Measurements from ENCODE around the gene IRF2BP1.

The IRF2BP1 gene

GRCh38 chr19:45884682-45885555 lies 1.0 kb downstream of the IRF2BP1 start:
- Histone ChIP-seq H3K36me3 (ENCODE audit: control insufficient read depth, insufficient read depth, low read length, severe bottlenecking) (peaks cover under 1% of the 10 kb centered on the region), H3K4me1 (ENCODE audit: control insufficient read depth, insufficient read depth, low read length) (peaks cover 29% of the 10 kb centered on the region), H3K9ac (ENCODE audit: low read length) (peak overlapping the region; percentile 91), H3K9me3 (ENCODE audit: control insufficient read depth, low read length) (no peaks in the 10 kb centered on the region), H3K27me3 (replicated peaks; ENCODE audit: control insufficient read depth, insufficient read depth, low read length) (peaks cover 2% of the 10 kb centered on the region), H3K4me3 (ENCODE audit: low read length) (peak overlapping the region; percentile 82)
- no peak for DNase-seq (ENCODE audit: low read depth)

DNA sequence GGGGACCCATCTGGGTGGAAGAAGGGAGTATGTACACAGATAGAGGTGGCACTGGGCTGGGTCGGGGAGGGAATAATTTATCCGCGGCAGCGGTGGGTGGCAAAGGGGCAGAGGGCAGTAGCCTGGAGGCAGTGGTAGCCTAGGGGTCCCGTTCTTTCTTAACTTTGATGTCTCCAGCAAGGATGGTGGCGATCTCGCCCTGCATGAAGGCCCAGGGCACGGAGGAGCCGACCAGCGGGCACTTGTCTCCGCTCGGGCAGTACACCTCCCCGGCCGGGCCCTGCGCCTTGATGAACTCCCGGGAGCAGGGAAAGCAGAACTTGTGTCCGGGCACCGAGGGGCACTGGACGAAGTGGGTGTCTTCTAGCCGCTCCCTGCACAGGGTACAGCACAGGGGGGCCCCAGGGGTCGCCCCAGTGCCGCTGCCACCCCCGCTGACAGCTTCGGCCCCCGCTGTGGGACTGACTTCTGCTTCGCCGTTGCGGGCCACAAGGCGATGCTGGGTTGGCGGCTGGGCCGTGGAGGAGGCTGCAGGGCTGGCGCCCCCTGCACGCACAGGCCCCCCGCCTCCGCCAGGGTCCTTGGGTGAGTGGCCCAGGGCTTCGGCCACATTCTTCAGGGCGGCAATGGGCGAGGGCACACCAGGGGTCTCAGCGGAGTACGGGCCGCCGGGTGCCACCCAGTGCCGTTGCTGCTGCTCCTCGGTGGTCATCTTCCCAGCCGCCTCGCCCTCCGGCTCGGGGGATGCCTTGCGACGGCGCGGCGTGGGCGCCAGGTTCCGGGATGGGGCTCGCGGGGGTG lies 1.9 kb downstream of the IRF2BP1 start:
- no peak for DNase-seq (ENCODE audit: low read depth)
- no peaks in the 10 kb centered on the region for H3K36me3 ChIP-seq (ENCODE audit: control insufficient read depth, insufficient read depth, low read length, severe bottlenecking)
- peaks cover 4% of the 10 kb centered on the region for H3K27me3 ChIP-seq (replicated peaks; ENCODE audit: control insufficient read depth, insufficient read depth, low read length)
- peaks cover 29% of the 10 kb centered on the region for H3K4me1 ChIP-seq (ENCODE audit: control insufficient read depth, insufficient read depth, low read length)
- H3K9me3 ChIP-seq (ENCODE audit: control insufficient read depth, low read length): no peaks in the 10 kb centered on the region
- peak overlapping the region; percentile 67 for H3K9ac ChIP-seq (ENCODE audit: low read length)
- no peak overlapping the region for H3K4me3 ChIP-seq (ENCODE audit: low read length)

GRCh38 chr19:45883586-45883880 lies 2.4 kb downstream of the IRF2BP1 start:
- Histone ChIP-seq H3K9ac (ENCODE audit: low read length) (peak overlapping the region; percentile 67), H3K9me3 (ENCODE audit: control insufficient read depth, low read length) (no peaks in the 10 kb centered on the region), H3K36me3 (ENCODE audit: control insufficient read depth, insufficient read depth, low read length, severe bottlenecking) (no peaks in the 10 kb centered on the region), H3K4me3 (ENCODE audit: low read length) (no peak overlapping the region), H3K4me1 (ENCODE audit: control insufficient read depth, insufficient read depth, low read length) (peaks cover 29% of the 10 kb centered on the region), H3K27me3 (replicated peaks; ENCODE audit: control insufficient read depth, insufficient read depth, low read length) (peaks cover 4% of the 10 kb centered on the region)
- DNase-seq (ENCODE audit: low read depth): no peak

GRCh38 chr19:45882652-45883585 lies 3.0 kb downstream of the IRF2BP1 start:
- peaks cover 4% of the 10 kb centered on the region for H3K27me3 ChIP-seq (replicated peaks; ENCODE audit: control insufficient read depth, insufficient read depth, low read length)
- peaks cover 29% of the 10 kb centered on the region for H3K4me1 ChIP-seq (ENCODE audit: control insufficient read depth, insufficient read depth, low read length)
- peak overlapping the region; percentile 49 for H3K4me3 ChIP-seq (ENCODE audit: low read length)
- H3K9ac ChIP-seq (ENCODE audit: low read length): peak overlapping the region; percentile 19
- no peaks in the 10 kb centered on the region for H3K36me3 ChIP-seq (ENCODE audit: control insufficient read depth, insufficient read depth, low read length, severe bottlenecking)
- peak; percentile 92 for DNase-seq (ENCODE audit: low read depth)
- H3K9me3 ChIP-seq (ENCODE audit: control insufficient read depth, low read length): no peaks in the 10 kb centered on the region

DNA sequence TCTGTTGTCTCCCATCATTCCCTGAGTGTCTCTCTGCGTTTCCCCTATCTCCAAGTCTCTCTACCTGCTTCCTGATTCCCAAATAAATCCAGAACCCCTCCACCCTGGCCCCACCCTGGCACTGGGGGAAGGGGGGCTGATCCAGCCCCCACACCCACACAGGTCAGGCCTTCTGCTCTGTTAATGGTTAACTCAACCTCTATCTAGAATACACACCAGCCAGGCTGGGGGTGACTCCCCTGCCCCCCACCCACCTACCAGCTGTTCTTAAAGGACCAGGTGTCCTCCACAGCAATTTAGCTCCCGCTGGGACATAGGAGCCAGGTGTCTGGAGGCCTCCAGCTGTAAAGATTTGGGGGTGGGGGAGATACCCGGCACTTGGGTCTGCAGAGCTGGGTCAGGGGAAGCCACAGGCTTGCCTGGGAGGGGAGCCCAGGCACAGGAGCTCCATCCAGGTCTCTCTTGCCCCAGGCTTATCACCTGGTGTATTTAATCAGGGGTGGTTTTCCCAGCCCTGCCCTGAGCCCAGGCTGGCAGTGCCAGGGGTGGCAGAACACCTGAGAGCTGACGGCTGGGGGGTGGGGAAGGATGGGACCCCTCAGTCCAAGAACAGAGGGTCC lies 3.9 kb downstream of the IRF2BP1 start:
- H3K9me3 ChIP-seq (ENCODE audit: control insufficient read depth, low read length): no peaks in the 10 kb centered on the region
- H3K27me3 ChIP-seq (replicated peaks; ENCODE audit: control insufficient read depth, insufficient read depth, low read length): peaks cover 6% of the 10 kb centered on the region
- H3K36me3 ChIP-seq (ENCODE audit: control insufficient read depth, insufficient read depth, low read length, severe bottlenecking): no peaks in the 10 kb centered on the region
- peaks cover 26% of the 10 kb centered on the region for H3K4me1 ChIP-seq (ENCODE audit: control insufficient read depth, insufficient read depth, low read length)
- H3K9ac ChIP-seq (ENCODE audit: low read length): no peak overlapping the region
- no peak overlapping the region for H3K4me3 ChIP-seq (ENCODE audit: low read length)
- no peak for DNase-seq (ENCODE audit: low read depth)

DNA sequence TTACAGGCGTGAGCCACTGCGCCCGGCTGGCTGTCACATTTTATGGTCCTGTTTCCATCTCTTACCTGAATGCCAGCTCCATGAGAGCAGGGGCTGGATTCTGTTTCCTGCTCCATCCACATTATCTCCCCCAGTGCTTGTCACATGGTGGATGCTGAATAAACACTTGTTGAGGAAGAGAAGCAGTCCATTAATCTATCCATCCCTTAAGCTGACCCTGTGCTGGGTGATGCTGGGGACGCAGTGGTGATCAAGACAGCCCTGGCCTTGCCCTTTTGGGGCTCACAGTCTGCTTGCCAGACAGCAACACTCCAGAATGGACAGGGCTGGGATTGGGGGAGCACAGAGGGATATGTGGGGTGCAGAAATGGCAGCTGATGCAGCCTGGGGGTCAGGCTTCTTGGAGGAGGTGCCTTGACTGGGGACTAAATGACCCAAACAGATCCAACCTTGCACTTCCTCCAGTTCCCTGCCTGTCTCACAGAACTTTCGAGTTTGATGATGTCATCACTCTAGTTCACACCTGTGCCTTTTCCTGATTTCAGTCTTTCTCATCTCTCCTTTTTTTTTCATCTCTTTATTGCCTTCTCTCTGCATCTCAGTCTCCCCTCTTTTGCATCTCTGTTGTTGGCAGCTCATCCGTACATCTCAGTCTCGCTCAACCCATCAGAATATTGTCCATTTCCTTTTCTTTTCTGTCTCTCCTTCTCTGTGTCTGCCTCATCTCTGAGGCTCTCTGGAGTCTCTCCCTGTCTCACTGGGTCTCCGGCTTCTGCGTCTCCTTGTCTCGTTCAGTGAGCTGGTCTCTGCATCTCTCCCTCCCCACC lies 4.6 kb downstream of the IRF2BP1 start:
- H3K9ac ChIP-seq (ENCODE audit: low read length): no peak overlapping the region
- peaks cover 25% of the 10 kb centered on the region for H3K4me1 ChIP-seq (ENCODE audit: control insufficient read depth, insufficient read depth, low read length)
- DNase-seq (ENCODE audit: low read depth): no peak
- no peaks in the 10 kb centered on the region for H3K36me3 ChIP-seq (ENCODE audit: control insufficient read depth, insufficient read depth, low read length, severe bottlenecking)
- H3K4me3 ChIP-seq (ENCODE audit: low read length): no peak overlapping the region
- H3K27me3 ChIP-seq (replicated peaks; ENCODE audit: control insufficient read depth, insufficient read depth, low read length): peaks cover 6% of the 10 kb centered on the region
- H3K9me3 ChIP-seq (ENCODE audit: control insufficient read depth, low read length): no peaks in the 10 kb centered on the region

DNA sequence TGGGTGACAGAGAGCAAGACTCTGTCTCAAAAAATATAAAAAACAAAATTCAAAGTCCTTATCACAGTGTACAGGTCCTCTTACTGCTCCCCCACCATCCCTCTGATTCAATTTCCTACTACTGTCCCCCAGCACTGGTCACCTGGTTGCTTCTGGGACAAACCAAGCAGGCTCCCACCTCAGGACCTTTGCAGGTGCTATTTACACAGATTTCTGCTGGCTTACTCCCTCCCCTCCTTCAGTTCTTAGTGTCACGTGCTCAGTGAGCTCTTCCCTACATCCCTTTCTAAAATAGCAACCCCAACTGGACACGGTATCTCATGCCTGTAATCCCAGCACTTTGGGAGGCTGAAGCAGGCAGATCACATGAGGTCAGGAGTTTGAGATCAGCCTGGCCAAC lies 6.0 kb downstream of the IRF2BP1 start:
- Histone ChIP-seq H3K4me3 (ENCODE audit: low read length) (no peak overlapping the region), H3K9ac (ENCODE audit: low read length) (no peak overlapping the region), H3K4me1 (ENCODE audit: control insufficient read depth, insufficient read depth, low read length) (peaks cover 21% of the 10 kb centered on the region)

GRCh38 chr19:45879055-45879454 lies 6.9 kb downstream of the IRF2BP1 start:
- no peak overlapping the region for H3K4me3 ChIP-seq (ENCODE audit: low read length)
- no peak for DNase-seq (ENCODE audit: low read depth)
- peaks cover 12% of the 10 kb centered on the region for H3K4me1 ChIP-seq (ENCODE audit: control insufficient read depth, insufficient read depth, low read length)
- H3K9ac ChIP-seq (ENCODE audit: low read length): no peak overlapping the region
- peaks cover 6% of the 10 kb centered on the region for H3K27me3 ChIP-seq (replicated peaks; ENCODE audit: control insufficient read depth, insufficient read depth, low read length)
- no peaks in the 10 kb centered on the region for H3K9me3 ChIP-seq (ENCODE audit: control insufficient read depth, low read length)
- no peaks in the 10 kb centered on the region for H3K36me3 ChIP-seq (ENCODE audit: control insufficient read depth, insufficient read depth, low read length, severe bottlenecking)

More for the DNA sequence above, 6.0 kb downstream of the IRF2BP1 start:
- peaks cover 6% of the 10 kb centered on the region for H3K27me3 ChIP-seq (replicated peaks; ENCODE audit: control insufficient read depth, insufficient read depth, low read length)
- no peaks in the 10 kb centered on the region for H3K36me3 ChIP-seq (ENCODE audit: control insufficient read depth, insufficient read depth, low read length, severe bottlenecking)
- no peak for DNase-seq (ENCODE audit: low read depth)
- no peaks in the 10 kb centered on the region for H3K9me3 ChIP-seq (ENCODE audit: control insufficient read depth, low read length)

DNA sequence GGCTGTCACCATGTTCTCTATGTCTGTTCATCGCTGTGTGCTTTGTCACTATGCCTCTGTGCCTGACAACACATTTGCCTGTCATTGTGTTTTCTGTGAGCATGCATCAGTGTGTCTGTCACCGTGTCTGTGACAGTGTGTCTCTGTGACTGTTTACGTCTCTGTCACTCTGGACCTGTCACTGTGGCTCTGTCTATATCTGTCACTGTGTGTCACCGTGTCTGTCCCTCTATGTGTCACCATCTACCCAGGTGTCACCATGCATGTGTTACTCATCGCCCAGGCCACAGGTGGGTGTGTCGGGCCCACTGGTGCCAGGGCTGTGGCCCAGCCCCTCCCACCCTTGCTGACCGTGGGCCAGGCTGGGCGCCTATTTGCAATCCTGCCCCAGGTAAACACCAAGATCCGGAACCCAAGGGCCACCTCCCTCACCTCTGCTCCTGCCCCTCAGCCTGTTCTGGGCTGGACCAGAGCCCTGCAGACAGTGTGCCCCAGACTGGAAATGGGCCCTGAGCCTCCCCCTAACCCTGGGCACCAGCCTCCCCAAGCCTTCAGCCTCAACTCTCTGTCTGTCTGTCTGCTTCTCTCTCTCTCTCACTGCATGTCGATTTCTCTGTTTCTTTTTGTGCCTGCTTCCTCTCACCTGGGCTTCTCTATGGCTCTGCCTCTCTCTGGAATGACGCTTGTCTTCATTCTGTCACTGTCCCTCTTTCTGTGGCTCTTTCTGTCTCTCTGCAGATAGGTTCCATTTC lies 7.7 kb downstream of the IRF2BP1 start:
- H3K4me3 ChIP-seq (ENCODE audit: low read length): no peak overlapping the region
- H3K27me3 ChIP-seq (replicated peaks; ENCODE audit: control insufficient read depth, insufficient read depth, low read length): peaks cover 6% of the 10 kb centered on the region
- no peak for DNase-seq (ENCODE audit: low read depth)
- no peak overlapping the region for H3K9ac ChIP-seq (ENCODE audit: low read length)
- H3K36me3 ChIP-seq (ENCODE audit: control insufficient read depth, insufficient read depth, low read length, severe bottlenecking): no peaks in the 10 kb centered on the region
- H3K4me1 ChIP-seq (ENCODE audit: control insufficient read depth, insufficient read depth, low read length): peaks cover 6% of the 10 kb centered on the region
- H3K9me3 ChIP-seq (ENCODE audit: control insufficient read depth, low read length): no peaks in the 10 kb centered on the region
